Neural cell (in vitro differentiated cells): ENCODE measurements around the gene UPK3B. TPM values are rescaled to one million over a fixed set of nuclear protein-coding genes. Genes with fewer than 3 reads are reported as not detected.
"Not testable (repeated sequence)": the region's sequence is repeated elsewhere in the genome, so short reads cannot be mapped to it uniquely, and the experiment has no call there.

Source experiments
- H2AFZ ChIP-seq: fragments of 200-600, 300-800 bp; sonication (generic), shearing (Covaris generic); 2 replicates; pipeline ENCODE4 v1.6.0; 2014; ENCODE audit warnings: low read depth, mild to moderate bottlenecking, antibody characterized with exemption, low read length, moderate library complexity
- H3F3A ChIP-seq: fragments of 200-600 bp; shearing (Covaris generic); 2 replicates; pipeline ENCODE4 v1.6.1; 2016; ENCODE audit warnings: mild to moderate bottlenecking, moderate library complexity, mixed read lengths, antibody characterized with exemption, low read length; ENCODE audit not compliant: insufficient read depth, poor library complexity, severe bottlenecking
- H3K27ac ChIP-seq: fragments of 200-600, 300-800 bp; sonication (generic), shearing (Covaris generic); 2 replicates; pipeline ENCODE4 v1.5.1; 2014; ENCODE audit warnings: mild to moderate bottlenecking, low read length, moderate library complexity
- H3K27me3 ChIP-seq: fragments of 300-800, 200-600 bp; sonication (generic), shearing (Covaris generic); 2 replicates; pipeline ENCODE4 v1.6.0; 2014; ENCODE audit warnings: mild to moderate bottlenecking, low read depth, low read length, moderate library complexity; ENCODE audit not compliant: insufficient read depth
- H3K36me3 ChIP-seq: fragments of 300-800, 200-600 bp; sonication (generic), shearing (Covaris generic); 2 replicates; pipeline ENCODE4 v1.5.1; 2014; ENCODE audit warnings: mild to moderate bottlenecking, antibody characterized with exemption, low read length, moderate library complexity; ENCODE audit not compliant: insufficient read depth
- H3K4me2 ChIP-seq: fragments of 300-800, 200-600 bp; sonication (generic), shearing (Covaris generic); 2 replicates; pipeline ENCODE4 v1.6.0; 2014; ENCODE audit warnings: mild to moderate bottlenecking, low read length
- H3K4me3 ChIP-seq: fragments of 300-800, 200-600 bp; sonication (generic), shearing (Covaris generic); 2 replicates; pipeline ENCODE4 v1.5.1; 2014; ENCODE audit warnings: mild to moderate bottlenecking, low read length, moderate library complexity
- H3K79me2 ChIP-seq: fragments of 200-600 bp; shearing (Covaris generic); replicated peaks from 2 replicates; pipeline ENCODE4 v1.6.0; 2014; ENCODE audit warnings: mild to moderate bottlenecking, low read length, moderate library complexity; ENCODE audit not compliant: insufficient read depth
- H3K9ac ChIP-seq: fragments of 300-800, 200-600 bp; sonication (generic), shearing (Covaris generic); 2 replicates; pipeline ENCODE4 v1.6.1; 2016; ENCODE audit warnings: mild to moderate bottlenecking, low read length, mixed read lengths
- H3K9me2 ChIP-seq: fragments of 200-600 bp; shearing (Covaris generic); 2 replicates; pipeline ENCODE4 v1.6.1; 2016; ENCODE audit warnings: mild to moderate bottlenecking, low read length, mixed read lengths; ENCODE audit not compliant: insufficient read depth
- H3K9me3 ChIP-seq: fragments of 200-600, 300-800 bp; sonication (generic), shearing (Covaris generic); 2 replicates; pipeline ENCODE4 v1.6.1; 2016; ENCODE audit warnings: mild to moderate bottlenecking, mixed run types, low read length, moderate library complexity, mixed read lengths
- H4K20me1 ChIP-seq: fragments of 200-600 bp; shearing (Covaris generic); 2 replicates; pipeline ENCODE4 v1.6.1; 2016; ENCODE audit warnings: mild to moderate bottlenecking, mixed run types; ENCODE audit not compliant: insufficient read depth
- EP300 ChIP-seq: fragments of 450-650 bp; conservative IDR thresholded peaks from 2 replicates; pipeline ENCODE4 v1.6.1; 2014; ENCODE audit warnings: antibody characterized with exemption, mild to moderate bottlenecking, moderate library complexity; ENCODE audit not compliant: poor library complexity, severe bottlenecking
- EZH2 ChIP-seq: fragments of 200-600, 300-800 bp; shearing (Covaris generic), sonication (generic); IDR thresholded peaks from 2 replicates; pipeline ENCODE4 v1.6.1; 2014; ENCODE audit warnings: antibody characterized with exemption, low read length, borderline replicate concordance, mild to moderate bottlenecking; ENCODE audit not compliant: insufficient read depth, poor library complexity, severe bottlenecking
- MXI1 ChIP-seq: fragments of 450-650 bp; conservative IDR thresholded peaks from 2 replicates; pipeline ENCODE4 v1.6.1; 2014; ENCODE audit warnings: antibody characterized with exemption, mild to moderate bottlenecking; ENCODE audit not compliant: poor library complexity, severe bottlenecking
- POLR2AphosphoS5 ChIP-seq: IDR thresholded peaks from 2 replicates; pipeline ENCODE4 v1.6.1; 2012
- RAD21 ChIP-seq: fragments of 450-650 bp; conservative IDR thresholded peaks from 2 replicates; pipeline ENCODE4 v1.6.1; 2014; ENCODE audit warnings: antibody characterized with exemption, mild to moderate bottlenecking, moderate library complexity
- SMC3 ChIP-seq: fragments of 450-650 bp; conservative IDR thresholded peaks from 2 replicates; pipeline ENCODE4 v1.6.1; 2014; ENCODE audit warnings: antibody characterized with exemption, mild to moderate bottlenecking, moderate library complexity; ENCODE audit not compliant: poor library complexity
- TAF1 ChIP-seq: IDR thresholded peaks from 2 replicates; pipeline ENCODE4 v1.6.1; 2012; ENCODE audit warnings: low read depth
- polyA plus RNA-seq: library from polyadenylated mRNA; depleted of rRNA; stranded (reverse); fragments of >200 nt; gene quantifications from 2 replicates; pipeline ENCODE4 v1.2.3, GENCODE V29; 2014
- TF ChIP-seq, protein P1 (sequence below): fragments of 450-650 bp; IDR thresholded peaks from 2 replicates; pipeline ENCODE4 v1.5.1; 2014; ENCODE audit warnings: antibody characterized with exemption, mild to moderate bottlenecking, moderate library complexity; ENCODE audit not compliant: poor library complexity, severe bottlenecking
- TF ChIP-seq, protein P2 (sequence below): IDR thresholded peaks from 2 replicates; pipeline ENCODE4 v1.6.1; 2012; ENCODE audit warnings: borderline replicate concordance

UPK3B gene
- polyA plus RNA-seq, 1 donor from 2014 or later: 0.88 TPM

DNA sequence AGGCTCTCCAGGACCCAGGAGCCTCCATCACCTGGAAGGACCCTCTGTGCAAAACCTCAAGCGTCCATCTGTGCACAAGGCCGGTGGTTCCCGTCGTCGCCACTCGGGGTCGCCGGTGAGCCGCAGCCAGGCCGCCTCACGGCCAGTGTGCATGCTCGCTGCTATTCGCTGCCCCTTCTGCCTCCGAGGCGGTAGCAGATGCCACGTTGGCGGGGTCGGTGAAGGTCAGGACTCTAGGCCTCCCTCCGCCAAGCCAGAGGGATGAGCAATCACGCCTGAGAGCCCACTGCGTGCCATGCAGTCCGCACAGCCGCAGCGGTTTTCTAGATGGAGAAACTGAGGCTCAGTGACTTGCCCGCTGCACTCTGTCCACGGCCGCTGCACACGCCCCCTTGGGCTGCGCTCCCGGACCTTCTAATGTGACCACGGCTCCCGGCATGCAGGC, 5.7 kb downstream of the UPK3B start:
- H3K9ac ChIP-seq: no peak overlapping the region
- no peaks in the 10 kb centered on the region for H3K79me2 ChIP-seq
- H4K20me1 ChIP-seq: no peaks in the 10 kb centered on the region
- no peaks in the 10 kb centered on the region for H3K9me3 ChIP-seq
- no peaks in the 10 kb centered on the region for H3F3A ChIP-seq
- H3K4me2 ChIP-seq: no peak overlapping the region
- no peaks in the 10 kb centered on the region for H3K9me2 ChIP-seq
- H3K36me3 ChIP-seq: no peaks in the 10 kb centered on the region
- H3K27ac ChIP-seq: no peak overlapping the region
- no peak for TF ChIP-seq SMC3
- TF ChIP-seq, protein P1, sequence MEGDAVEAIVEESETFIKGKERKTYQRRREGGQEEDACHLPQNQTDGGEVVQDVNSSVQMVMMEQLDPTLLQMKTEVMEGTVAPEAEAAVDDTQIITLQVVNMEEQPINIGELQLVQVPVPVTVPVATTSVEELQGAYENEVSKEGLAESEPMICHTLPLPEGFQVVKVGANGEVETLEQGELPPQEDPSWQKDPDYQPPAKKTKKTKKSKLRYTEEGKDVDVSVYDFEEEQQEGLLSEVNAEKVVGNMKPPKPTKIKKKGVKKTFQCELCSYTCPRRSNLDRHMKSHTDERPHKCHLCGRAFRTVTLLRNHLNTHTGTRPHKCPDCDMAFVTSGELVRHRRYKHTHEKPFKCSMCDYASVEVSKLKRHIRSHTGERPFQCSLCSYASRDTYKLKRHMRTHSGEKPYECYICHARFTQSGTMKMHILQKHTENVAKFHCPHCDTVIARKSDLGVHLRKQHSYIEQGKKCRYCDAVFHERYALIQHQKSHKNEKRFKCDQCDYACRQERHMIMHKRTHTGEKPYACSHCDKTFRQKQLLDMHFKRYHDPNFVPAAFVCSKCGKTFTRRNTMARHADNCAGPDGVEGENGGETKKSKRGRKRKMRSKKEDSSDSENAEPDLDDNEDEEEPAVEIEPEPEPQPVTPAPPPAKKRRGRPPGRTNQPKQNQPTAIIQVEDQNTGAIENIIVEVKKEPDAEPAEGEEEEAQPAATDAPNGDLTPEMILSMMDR: no peak
- no peak for TF ChIP-seq TAF1
- TF ChIP-seq, protein P2, sequence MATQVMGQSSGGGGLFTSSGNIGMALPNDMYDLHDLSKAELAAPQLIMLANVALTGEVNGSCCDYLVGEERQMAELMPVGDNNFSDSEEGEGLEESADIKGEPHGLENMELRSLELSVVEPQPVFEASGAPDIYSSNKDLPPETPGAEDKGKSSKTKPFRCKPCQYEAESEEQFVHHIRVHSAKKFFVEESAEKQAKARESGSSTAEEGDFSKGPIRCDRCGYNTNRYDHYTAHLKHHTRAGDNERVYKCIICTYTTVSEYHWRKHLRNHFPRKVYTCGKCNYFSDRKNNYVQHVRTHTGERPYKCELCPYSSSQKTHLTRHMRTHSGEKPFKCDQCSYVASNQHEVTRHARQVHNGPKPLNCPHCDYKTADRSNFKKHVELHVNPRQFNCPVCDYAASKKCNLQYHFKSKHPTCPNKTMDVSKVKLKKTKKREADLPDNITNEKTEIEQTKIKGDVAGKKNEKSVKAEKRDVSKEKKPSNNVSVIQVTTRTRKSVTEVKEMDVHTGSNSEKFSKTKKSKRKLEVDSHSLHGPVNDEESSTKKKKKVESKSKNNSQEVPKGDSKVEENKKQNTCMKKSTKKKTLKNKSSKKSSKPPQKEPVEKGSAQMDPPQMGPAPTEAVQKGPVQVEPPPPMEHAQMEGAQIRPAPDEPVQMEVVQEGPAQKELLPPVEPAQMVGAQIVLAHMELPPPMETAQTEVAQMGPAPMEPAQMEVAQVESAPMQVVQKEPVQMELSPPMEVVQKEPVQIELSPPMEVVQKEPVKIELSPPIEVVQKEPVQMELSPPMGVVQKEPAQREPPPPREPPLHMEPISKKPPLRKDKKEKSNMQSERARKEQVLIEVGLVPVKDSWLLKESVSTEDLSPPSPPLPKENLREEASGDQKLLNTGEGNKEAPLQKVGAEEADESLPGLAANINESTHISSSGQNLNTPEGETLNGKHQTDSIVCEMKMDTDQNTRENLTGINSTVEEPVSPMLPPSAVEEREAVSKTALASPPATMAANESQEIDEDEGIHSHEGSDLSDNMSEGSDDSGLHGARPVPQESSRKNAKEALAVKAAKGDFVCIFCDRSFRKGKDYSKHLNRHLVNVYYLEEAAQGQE: no peak
- TF ChIP-seq MXI1: no peak
- TF ChIP-seq EZH2: no peak
- no peak for TF ChIP-seq EP300
- no peak for TF ChIP-seq POLR2AphosphoS5
- TF ChIP-seq RAD21: no peak
- no peak overlapping the region for H2AFZ ChIP-seq
- H3K4me3 ChIP-seq: no peak overlapping the region
- H3K27me3 ChIP-seq: no peaks in the 10 kb centered on the region

DNA sequence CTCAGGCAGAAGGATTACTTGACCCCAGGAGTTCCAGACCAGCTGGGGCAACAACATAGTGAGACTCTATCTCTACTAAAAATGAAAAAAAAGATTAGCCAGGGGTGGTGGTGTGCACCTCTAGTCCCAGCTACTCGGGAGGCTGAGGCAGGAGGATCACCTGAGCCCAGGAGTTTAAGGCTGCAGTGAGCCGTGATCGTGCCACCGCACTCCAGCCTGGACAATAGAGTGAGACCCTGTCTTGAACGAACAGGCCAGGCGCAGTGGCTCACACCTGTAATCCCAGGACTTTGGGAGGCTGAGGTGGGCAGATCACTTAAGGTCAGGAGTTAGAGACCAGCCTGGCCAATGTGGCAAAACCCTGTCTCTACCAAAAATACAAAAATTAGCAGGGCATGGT, 6.6 kb downstream of the UPK3B start:
- H3F3A ChIP-seq, H3K27me3 ChIP-seq, H4K20me1 ChIP-seq, H3K9me2 ChIP-seq, H3K9me3 ChIP-seq, H3K27ac ChIP-seq, H3K9ac ChIP-seq, H3K4me3 ChIP-seq, H3K79me2 ChIP-seq, H2AFZ ChIP-seq, H3K36me3 ChIP-seq, H3K4me2 ChIP-seq: not testable (repeated sequence)

DNA sequence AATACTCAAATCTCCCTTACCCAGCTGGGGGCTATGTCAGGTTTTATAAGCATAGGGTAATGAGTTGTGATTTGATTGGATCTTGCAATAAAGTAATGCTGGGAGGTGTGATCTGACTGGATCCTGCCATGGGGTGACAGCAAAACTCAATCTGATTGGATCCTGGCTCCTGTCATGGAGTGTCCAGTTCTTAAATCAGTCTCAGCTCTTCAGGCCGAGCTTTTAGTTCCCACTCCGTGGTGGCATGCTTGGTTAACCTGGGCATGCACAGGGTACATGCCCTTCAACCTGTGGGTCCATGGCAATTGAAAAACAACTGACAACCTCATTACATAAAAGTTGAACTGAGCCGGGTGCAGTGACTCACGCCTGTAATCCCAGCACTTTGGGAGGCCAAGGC, 15.8 kb downstream of the UPK3B start:
- H3K9me3 ChIP-seq, H4K20me1 ChIP-seq, H3K9ac ChIP-seq, H3K27me3 ChIP-seq, H3K4me3 ChIP-seq, H3K27ac ChIP-seq, H3F3A ChIP-seq, H3K79me2 ChIP-seq, H3K9me2 ChIP-seq, H3K4me2 ChIP-seq, H3K36me3 ChIP-seq, H2AFZ ChIP-seq: not testable (repeated sequence)

DNA sequence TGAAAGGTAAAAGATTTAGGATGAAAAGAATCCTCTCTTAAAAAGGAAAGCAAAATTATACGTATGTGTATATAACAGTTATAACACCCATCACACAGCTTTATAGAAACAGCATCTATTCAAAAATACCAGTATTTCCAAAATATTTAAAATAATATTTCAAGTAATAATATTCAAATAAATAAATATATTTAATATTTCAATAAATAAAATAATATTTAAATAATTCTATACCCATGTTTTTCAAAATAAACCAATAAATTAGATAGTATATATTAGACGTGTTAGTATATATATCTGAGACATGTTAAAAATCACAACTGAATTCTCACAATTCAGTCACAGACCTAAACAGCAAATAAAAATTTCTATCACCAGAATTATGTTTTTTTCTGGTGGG, 21.3 kb downstream of the UPK3B start:
- H3F3A ChIP-seq, H3K27ac ChIP-seq, H3K79me2 ChIP-seq, H4K20me1 ChIP-seq, H3K9me3 ChIP-seq, H3K36me3 ChIP-seq, H3K9me2 ChIP-seq, H3K27me3 ChIP-seq, H3K9ac ChIP-seq, H3K4me2 ChIP-seq, H3K4me3 ChIP-seq, H2AFZ ChIP-seq: not testable (repeated sequence)

DNA sequence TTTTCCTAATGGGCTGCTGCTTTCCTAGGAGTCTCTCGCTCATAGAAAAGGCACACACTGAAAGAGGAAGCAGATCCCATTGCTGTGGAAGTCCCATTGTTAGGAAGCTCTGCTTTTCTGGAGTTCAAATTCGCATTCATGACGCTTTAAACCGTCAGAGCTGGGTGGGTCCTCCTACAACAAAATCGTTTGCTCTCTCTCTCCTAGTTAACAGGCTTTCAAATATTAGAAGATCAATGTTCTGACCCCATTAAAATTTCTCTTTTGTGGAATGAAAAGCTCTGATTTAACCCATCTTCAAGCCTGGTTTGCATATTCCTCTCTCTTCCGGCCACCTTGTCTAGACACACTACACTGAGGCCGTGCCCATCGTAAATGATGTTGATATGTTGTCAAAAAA, 32.8 kb downstream of the UPK3B start, which contains the start of gene SPDYE16:
Gene SPDYE16 (minus strand): TSS at position 101 of the 400 bp plus-strand sequence. CDS start 1,838 bp downstream, outside the sequence.
- not testable (repeated sequence) for H3K36me3 ChIP-seq, H3F3A ChIP-seq, H3K79me2 ChIP-seq, H3K4me3 ChIP-seq, H3K27ac ChIP-seq, H3K9me2 ChIP-seq, H3K9me3 ChIP-seq, H3K27me3 ChIP-seq, H3K4me2 ChIP-seq, H2AFZ ChIP-seq, H4K20me1 ChIP-seq, H3K9ac ChIP-seq
